ENCODE data around the gene GALT. TPM values are rescaled to one million over a fixed set of nuclear protein-coding genes. Genes with fewer than 3 reads are reported as not detected.
A peak's percentile ranks its signal among the peaks of the same experiment; 100 is the strongest.

Gene GALT
- total and polyA plus RNA-seq, 2 of the 13 experiments (the other 11 are each of a cell fraction or from before 2014, with no cell fraction given), result 40.4 to 46.3 TPM

DNA sequence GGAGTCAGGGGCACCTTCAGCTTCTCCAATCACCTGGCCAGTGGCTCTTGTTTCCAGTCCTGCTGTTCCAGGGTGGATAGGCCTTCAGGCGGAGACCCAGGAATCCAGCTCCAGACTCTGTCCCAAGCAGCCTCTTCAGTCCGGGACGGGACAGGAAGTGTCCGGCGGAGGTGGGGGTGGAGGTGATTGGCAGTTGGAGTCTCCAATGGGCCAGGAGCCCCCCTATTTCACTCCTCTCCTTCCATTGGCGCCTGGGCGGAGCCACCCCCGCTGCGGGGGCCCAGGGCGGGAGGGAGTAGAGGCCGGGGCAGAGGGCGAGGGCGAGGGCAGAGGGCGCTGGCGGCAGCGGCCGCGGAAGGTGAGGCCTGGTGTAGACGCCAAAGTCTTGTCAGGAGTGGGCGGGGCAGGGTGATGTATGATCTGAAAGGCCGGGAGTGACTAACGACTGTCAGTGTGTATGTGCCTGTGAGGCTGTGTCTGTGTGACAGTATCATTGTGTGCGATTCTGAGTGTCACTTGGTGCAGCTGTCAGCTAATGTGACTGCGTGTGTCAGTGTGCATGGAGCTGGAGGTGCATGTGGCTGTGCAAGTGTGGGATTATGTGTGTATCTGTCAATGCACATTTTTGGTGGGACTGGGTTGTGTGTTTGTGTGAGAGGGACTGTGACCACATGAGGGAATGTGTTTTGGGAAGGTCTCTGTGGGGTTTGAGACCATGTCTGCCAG is 5.6 kb downstream of the GALT start, which contains the start of gene IL11RA (continued):
- TF ChIP-seq, protein P1, sequence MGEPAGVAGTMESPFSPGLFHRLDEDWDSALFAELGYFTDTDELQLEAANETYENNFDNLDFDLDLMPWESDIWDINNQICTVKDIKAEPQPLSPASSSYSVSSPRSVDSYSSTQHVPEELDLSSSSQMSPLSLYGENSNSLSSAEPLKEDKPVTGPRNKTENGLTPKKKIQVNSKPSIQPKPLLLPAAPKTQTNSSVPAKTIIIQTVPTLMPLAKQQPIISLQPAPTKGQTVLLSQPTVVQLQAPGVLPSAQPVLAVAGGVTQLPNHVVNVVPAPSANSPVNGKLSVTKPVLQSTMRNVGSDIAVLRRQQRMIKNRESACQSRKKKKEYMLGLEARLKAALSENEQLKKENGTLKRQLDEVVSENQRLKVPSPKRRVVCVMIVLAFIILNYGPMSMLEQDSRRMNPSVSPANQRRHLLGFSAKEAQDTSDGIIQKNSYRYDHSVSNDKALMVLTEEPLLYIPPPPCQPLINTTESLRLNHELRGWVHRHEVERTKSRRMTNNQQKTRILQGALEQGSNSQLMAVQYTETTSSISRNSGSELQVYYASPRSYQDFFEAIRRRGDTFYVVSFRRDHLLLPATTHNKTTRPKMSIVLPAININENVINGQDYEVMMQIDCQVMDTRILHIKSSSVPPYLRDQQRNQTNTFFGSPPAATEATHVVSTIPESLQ (CRISPR knock-in tag; conservative IDR thresholded peaks at IDR 0.05), result no peak
- TF ChIP-seq, protein P2, sequence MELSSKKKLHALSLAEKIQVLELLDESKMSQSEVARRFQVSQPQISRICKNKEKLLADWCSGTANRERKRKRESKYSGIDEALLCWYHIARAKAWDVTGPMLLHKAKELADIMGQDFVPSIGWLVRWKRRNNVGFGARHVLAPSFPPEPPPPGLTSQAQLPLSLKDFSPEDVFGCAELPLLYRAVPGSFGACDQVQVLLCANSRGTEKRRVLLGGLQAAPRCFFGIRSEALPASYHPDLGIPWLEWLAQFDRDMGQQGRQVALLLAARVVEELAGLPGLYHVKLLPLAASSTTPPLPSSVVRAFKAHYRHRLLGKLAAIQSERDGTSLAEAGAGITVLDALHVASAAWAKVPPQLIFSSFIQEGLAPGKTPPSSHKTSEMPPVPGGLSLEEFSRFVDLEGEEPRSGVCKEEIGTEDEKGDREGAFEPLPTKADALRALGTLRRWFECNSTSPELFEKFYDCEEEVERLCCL (CRISPR knock-in tag; IDR thresholded peaks at IDR 0.05; ENCODE audit: borderline replicate concordance), result no peak
- TF ChIP-seq, protein P3, sequence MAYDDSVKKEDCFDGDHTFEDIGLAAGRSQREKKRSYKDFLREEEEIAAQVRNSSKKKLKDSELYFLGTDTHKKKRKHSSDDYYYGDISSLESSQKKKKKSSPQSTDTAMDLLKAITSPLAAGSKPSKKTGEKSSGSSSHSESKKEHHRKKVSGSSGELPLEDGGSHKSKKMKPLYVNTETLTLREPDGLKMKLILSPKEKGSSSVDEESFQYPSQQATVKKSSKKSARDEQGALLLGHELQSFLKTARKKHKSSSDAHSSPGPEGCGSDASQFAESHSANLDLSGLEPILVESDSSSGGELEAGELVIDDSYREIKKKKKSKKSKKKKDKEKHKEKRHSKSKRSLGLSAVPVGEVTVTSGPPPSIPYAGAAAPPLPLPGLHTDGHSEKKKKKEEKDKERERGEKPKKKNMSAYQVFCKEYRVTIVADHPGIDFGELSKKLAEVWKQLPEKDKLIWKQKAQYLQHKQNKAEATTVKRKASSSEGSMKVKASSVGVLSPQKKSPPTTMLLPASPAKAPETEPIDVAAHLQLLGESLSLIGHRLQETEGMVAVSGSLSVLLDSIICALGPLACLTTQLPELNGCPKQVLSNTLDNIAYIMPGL (CRISPR knock-in tag; IDR thresholded peaks at IDR 0.05; ENCODE audit: borderline replicate concordance in 1 of 2, low read depth in 1 of 2), result peak; percentile 39 to 60; a peak in 2 of 4 replicates
- TF ChIP-seq EED (CRISPR knock-in tag; IDR thresholded peaks at IDR 0.05), result peak; percentile 74; the same call in 1 of the 2 replicates
- TF ChIP-seq, protein P4, sequence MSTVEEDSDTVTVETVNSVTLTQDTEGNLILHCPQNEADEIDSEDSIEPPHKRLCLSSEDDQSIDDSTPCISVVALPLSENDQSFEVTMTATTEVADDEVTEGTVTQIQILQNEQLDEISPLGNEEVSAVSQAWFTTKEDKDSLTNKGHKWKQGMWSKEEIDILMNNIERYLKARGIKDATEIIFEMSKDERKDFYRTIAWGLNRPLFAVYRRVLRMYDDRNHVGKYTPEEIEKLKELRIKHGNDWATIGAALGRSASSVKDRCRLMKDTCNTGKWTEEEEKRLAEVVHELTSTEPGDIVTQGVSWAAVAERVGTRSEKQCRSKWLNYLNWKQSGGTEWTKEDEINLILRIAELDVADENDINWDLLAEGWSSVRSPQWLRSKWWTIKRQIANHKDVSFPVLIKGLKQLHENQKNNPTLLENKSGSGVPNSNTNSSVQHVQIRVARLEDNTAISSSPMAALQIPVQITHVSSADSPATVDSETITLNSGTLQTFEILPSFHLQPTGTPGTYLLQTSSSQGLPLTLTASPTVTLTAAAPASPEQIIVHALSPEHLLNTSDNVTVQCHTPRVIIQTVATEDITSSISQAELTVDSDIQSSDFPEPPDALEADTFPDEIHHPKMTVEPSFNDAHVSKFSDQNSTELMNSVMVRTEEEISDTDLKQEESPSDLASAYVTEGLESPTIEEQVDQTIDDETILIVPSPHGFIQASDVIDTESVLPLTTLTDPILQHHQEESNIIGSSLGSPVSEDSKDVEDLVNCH (CRISPR knock-in tag; IDR thresholded peaks at IDR 0.05), result no peak
- TF ChIP-seq, protein P5, sequence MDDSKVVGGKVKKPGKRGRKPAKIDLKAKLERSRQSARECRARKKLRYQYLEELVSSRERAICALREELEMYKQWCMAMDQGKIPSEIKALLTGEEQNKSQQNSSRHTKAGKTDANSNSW (CRISPR knock-in tag; IDR thresholded peaks at IDR 0.05; ENCODE audit: borderline replicate concordance), result no peak
- TF ChIP-seq, protein P6, sequence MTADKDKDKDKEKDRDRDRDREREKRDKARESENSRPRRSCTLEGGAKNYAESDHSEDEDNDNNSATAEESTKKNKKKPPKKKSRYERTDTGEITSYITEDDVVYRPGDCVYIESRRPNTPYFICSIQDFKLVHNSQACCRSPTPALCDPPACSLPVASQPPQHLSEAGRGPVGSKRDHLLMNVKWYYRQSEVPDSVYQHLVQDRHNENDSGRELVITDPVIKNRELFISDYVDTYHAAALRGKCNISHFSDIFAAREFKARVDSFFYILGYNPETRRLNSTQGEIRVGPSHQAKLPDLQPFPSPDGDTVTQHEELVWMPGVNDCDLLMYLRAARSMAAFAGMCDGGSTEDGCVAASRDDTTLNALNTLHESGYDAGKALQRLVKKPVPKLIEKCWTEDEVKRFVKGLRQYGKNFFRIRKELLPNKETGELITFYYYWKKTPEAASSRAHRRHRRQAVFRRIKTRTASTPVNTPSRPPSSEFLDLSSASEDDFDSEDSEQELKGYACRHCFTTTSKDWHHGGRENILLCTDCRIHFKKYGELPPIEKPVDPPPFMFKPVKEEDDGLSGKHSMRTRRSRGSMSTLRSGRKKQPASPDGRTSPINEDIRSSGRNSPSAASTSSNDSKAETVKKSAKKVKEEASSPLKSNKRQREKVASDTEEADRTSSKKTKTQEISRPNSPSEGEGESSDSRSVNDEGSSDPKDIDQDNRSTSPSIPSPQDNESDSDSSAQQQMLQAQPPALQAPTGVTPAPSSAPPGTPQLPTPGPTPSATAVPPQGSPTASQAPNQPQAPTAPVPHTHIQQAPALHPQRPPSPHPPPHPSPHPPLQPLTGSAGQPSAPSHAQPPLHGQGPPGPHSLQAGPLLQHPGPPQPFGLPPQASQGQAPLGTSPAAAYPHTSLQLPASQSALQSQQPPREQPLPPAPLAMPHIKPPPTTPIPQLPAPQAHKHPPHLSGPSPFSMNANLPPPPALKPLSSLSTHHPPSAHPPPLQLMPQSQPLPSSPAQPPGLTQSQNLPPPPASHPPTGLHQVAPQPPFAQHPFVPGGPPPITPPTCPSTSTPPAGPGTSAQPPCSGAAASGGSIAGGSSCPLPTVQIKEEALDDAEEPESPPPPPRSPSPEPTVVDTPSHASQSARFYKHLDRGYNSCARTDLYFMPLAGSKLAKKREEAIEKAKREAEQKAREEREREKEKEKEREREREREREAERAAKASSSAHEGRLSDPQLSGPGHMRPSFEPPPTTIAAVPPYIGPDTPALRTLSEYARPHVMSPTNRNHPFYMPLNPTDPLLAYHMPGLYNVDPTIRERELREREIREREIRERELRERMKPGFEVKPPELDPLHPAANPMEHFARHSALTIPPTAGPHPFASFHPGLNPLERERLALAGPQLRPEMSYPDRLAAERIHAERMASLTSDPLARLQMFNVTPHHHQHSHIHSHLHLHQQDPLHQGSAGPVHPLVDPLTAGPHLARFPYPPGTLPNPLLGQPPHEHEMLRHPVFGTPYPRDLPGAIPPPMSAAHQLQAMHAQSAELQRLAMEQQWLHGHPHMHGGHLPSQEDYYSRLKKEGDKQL (CRISPR knock-in tag; IDR thresholded peaks at IDR 0.05; ENCODE audit: low read depth), result no peak
- no peak for TF ChIP-seq ZNF24 (IDR thresholded peaks at IDR 0.05)
- no peak for TF ChIP-seq ZBTB21 (CRISPR knock-in tag; IDR thresholded peaks at IDR 0.05)
- TF ChIP-seq NCOR1 (IDR thresholded peaks at IDR 0.05; ENCODE audit: borderline replicate concordance, low read length), result peak; percentile 50; the same call in 1 of the 2 replicates

Data from HepG2 (cell line).